Measurements from ENCODE around the gene OGFR.

The OGFR gene

GRCh38 chr20:62769346-62770071 lies 35.1 kb upstream of the OGFR start:
- DNase-seq (ENCODE audit: low read depth in 2 of 2): no peak

GRCh38 chr20:62770111-62770910 lies 34.3 kb upstream of the OGFR start:
- DNase-seq (ENCODE audit: low read depth in 2 of 2): no peak

GRCh38 chr20:62770916-62771315 lies 33.7 kb upstream of the OGFR start:
- DNase-seq (ENCODE audit: low read depth in 2 of 2): no peak

- DNase-seq (ENCODE audit: low read depth in 2 of 2): no peak
Observed at GRCh38 chr20:62771396-62772102, 33.1 kb upstream of the OGFR start.

- DNase-seq (ENCODE audit: low read depth in 2 of 2): no peak
Observed at GRCh38 chr20:62772103-62772611, 32.5 kb upstream of the OGFR start.

GRCh38 chr20:62772619-62772989 lies 32.0 kb upstream of the OGFR start:
- DNase-seq (ENCODE audit: low read depth in 2 of 2): no peak

GRCh38 chr20:62772990-62773844 lies 31.4 kb upstream of the OGFR start:
- no peak for DNase-seq (ENCODE audit: low read depth in 2 of 2)

- no peak for DNase-seq (ENCODE audit: low read depth in 2 of 2)
Observed at GRCh38 chr20:62773845-62774714, 30.6 kb upstream of the OGFR start.

- DNase-seq (ENCODE audit: low read depth in 2 of 2): no peak
Observed at GRCh38 chr20:62774762-62775161, 29.9 kb upstream of the OGFR start.

- DNase-seq (ENCODE audit: low read depth in 2 of 2): no peak
Observed at GRCh38 chr20:62775206-62775605, 29.4 kb upstream of the OGFR start.

- DNase-seq (ENCODE audit: low read depth in 2 of 2): no peak
Observed at GRCh38 chr20:62776035-62776691, 28.5 kb upstream of the OGFR start.

GRCh38 chr20:62776692-62777527 lies 27.7 kb upstream of the OGFR start:
- peak; percentile 47 to 58 for DNase-seq (ENCODE audit: low read depth in 2 of 2)

GRCh38 chr20:62777528-62777830 lies 27.2 kb upstream of the OGFR start:
- DNase-seq (ENCODE audit: low read depth in 2 of 2): no peak

- DNase-seq (ENCODE audit: low read depth in 2 of 2): no peak
Observed at GRCh38 chr20:62778058-62778457, 26.6 kb upstream of the OGFR start.

- no peak for DNase-seq (ENCODE audit: low read depth in 2 of 2)
Observed at GRCh38 chr20:62778601-62779416, 25.8 kb upstream of the OGFR start.

- no peak for DNase-seq (ENCODE audit: low read depth in 2 of 2)
Observed at GRCh38 chr20:62779417-62779685, 25.3 kb upstream of the OGFR start.

GRCh38 chr20:62780204-62780603 lies 24.4 kb upstream of the OGFR start:
- no peak for DNase-seq (ENCODE audit: low read depth in 2 of 2)

- DNase-seq (ENCODE audit: low read depth in 2 of 2): no peak
Observed at GRCh38 chr20:62780696-62781095, 23.9 kb upstream of the OGFR start.

All from stimulated activated CD4-positive, alpha-beta T cell treated with anti-CD3 and anti-CD28 coated beads, Interleukin-15, amount 100 ng/mL, for 48 hours (primary cell).